ENCODE results near the gene PAK5. TPM values are rescaled to one million over a fixed set of nuclear protein-coding genes. Genes with fewer than 3 reads are reported as not detected.

Gene PAK5
- total and polyA plus RNA-seq, 2 donors (not counting 1 experiment from before 2014, with no cell fraction given) = not detected

GRCh38 chr20:9686455-9686854, 152.4 kb downstream of the PAK5 start:
- Histone ChIP-seq H3K4me2 (ENCODE audit: extremely low read depth, insufficient read depth, low read length) (no peak overlapping the region), H3K27me3 (ENCODE audit: control insufficient read depth, insufficient read depth, low read length) (no peaks in the 10 kb centered on the region), H2AFZ (ENCODE audit: low read length) (no peak overlapping the region), H3K9ac (ENCODE audit: insufficient read depth, low read length) (no peak overlapping the region), H3K27ac (ENCODE audit: insufficient read depth, low read length) (no peak overlapping the region), H3K79me2 (ENCODE audit: control insufficient read depth, insufficient read depth, low read length) (no peaks in the 10 kb centered on the region), H3K9me3 (ENCODE audit: control insufficient read depth, insufficient read depth, low read depth, low read length) (no peaks in the 10 kb centered on the region), H3K4me3 (replicated peaks in 1 of 4; ENCODE audit: control extremely low read depth in 1 of 4, insufficient read depth in 1 of 4, low read depth in 3 of 4, low read length in 4 of 4) (no peak overlapping the region), H4K20me1 (ENCODE audit: control insufficient read depth, extremely low read depth, insufficient read depth, low read length) (no peaks in the 10 kb centered on the region), H3K4me1 (ENCODE audit: control insufficient read depth, extremely low read depth, insufficient read depth, low read length) (no peaks in the 10 kb centered on the region), H3K36me3 (ENCODE audit: control insufficient read depth, insufficient read depth, low read length) (no peaks in the 10 kb centered on the region)
- no peak for TF ChIP-seq CTCF (conservative IDR thresholded peaks at IDR 0.05 in 1 of 2, IDR thresholded peaks at IDR 0.05 in 1 of 2; ENCODE audit: low read depth in 1 of 2, low read length in 2 of 2)
- no peak for TF ChIP-seq EZH2 (IDR thresholded peaks at IDR 0.05; ENCODE audit: low read length, missing control alignments)
- no peak for DNase-seq (ENCODE audit: low read depth in 2 of 2)

GRCh38 chr20:9686001-9686400, 152.9 kb downstream of the PAK5 start:
- H3K4me3 ChIP-seq (replicated peaks in 1 of 4; ENCODE audit: control extremely low read depth in 1 of 4, insufficient read depth in 1 of 4, low read depth in 3 of 4, low read length in 4 of 4) = no peak overlapping the region
- no peaks in the 10 kb centered on the region for H3K36me3 ChIP-seq (ENCODE audit: control insufficient read depth, insufficient read depth, low read length)
- TF ChIP-seq EZH2 (IDR thresholded peaks at IDR 0.05; ENCODE audit: low read length, missing control alignments) = no peak
- no peak for TF ChIP-seq CTCF (conservative IDR thresholded peaks at IDR 0.05 in 1 of 2, IDR thresholded peaks at IDR 0.05 in 1 of 2; ENCODE audit: low read depth in 1 of 2, low read length in 2 of 2)
- no peaks in the 10 kb centered on the region for H3K27me3 ChIP-seq (ENCODE audit: control insufficient read depth, insufficient read depth, low read length)
- H4K20me1 ChIP-seq (ENCODE audit: control insufficient read depth, extremely low read depth, insufficient read depth, low read length) = no peaks in the 10 kb centered on the region
- no peak overlapping the region for H3K27ac ChIP-seq (ENCODE audit: insufficient read depth, low read length)
- no peaks in the 10 kb centered on the region for H3K79me2 ChIP-seq (ENCODE audit: control insufficient read depth, insufficient read depth, low read length)
- DNase-seq (ENCODE audit: low read depth in 2 of 2) = no peak
- no peak overlapping the region for H3K9ac ChIP-seq (ENCODE audit: insufficient read depth, low read length)
- no peaks in the 10 kb centered on the region for H3K4me1 ChIP-seq (ENCODE audit: control insufficient read depth, extremely low read depth, insufficient read depth, low read length)
- no peaks in the 10 kb centered on the region for H3K9me3 ChIP-seq (ENCODE audit: control insufficient read depth, insufficient read depth, low read depth, low read length)
- no peak overlapping the region for H3K4me2 ChIP-seq (ENCODE audit: extremely low read depth, insufficient read depth, low read length)
- H2AFZ ChIP-seq (ENCODE audit: low read length) = no peak overlapping the region

GRCh38 chr20:9685011-9685410, 153.9 kb downstream of the PAK5 start:
- H3K9me3 ChIP-seq (ENCODE audit: control insufficient read depth, insufficient read depth, low read depth, low read length) = no peaks in the 10 kb centered on the region
- no peaks in the 10 kb centered on the region for H3K79me2 ChIP-seq (ENCODE audit: control insufficient read depth, insufficient read depth, low read length)
- no peak overlapping the region for H2AFZ ChIP-seq (ENCODE audit: low read length)
- H3K27me3 ChIP-seq (ENCODE audit: control insufficient read depth, insufficient read depth, low read length) = no peaks in the 10 kb centered on the region
- TF ChIP-seq CTCF (conservative IDR thresholded peaks at IDR 0.05 in 1 of 2, IDR thresholded peaks at IDR 0.05 in 1 of 2; ENCODE audit: low read depth in 1 of 2, low read length in 2 of 2) = no peak
- TF ChIP-seq EZH2 (IDR thresholded peaks at IDR 0.05; ENCODE audit: low read length, missing control alignments) = no peak
- no peak overlapping the region for H3K27ac ChIP-seq (ENCODE audit: insufficient read depth, low read length)
- no peaks in the 10 kb centered on the region for H4K20me1 ChIP-seq (ENCODE audit: control insufficient read depth, extremely low read depth, insufficient read depth, low read length)
- no peak overlapping the region for H3K4me2 ChIP-seq (ENCODE audit: extremely low read depth, insufficient read depth, low read length)
- no peak overlapping the region for H3K4me3 ChIP-seq (replicated peaks in 1 of 4; ENCODE audit: control extremely low read depth in 1 of 4, insufficient read depth in 1 of 4, low read depth in 3 of 4, low read length in 4 of 4)
- no peak overlapping the region for H3K9ac ChIP-seq (ENCODE audit: insufficient read depth, low read length)
- DNase-seq (ENCODE audit: low read depth in 2 of 2) = no peak
- no peaks in the 10 kb centered on the region for H3K36me3 ChIP-seq (ENCODE audit: control insufficient read depth, insufficient read depth, low read length)
- no peaks in the 10 kb centered on the region for H3K4me1 ChIP-seq (ENCODE audit: control insufficient read depth, extremely low read depth, insufficient read depth, low read length)
